ENCODE results near the gene DDC.
"Not testable (repeated sequence)": the region's sequence is repeated elsewhere in the genome, so short reads cannot be mapped to it uniquely, and the experiment has no call there.

DDC gene

GRCh38 chr7:50554431-50555322 is 10.5 kb downstream of the DDC start:
- no peak for FAIRE-seq

- FAIRE-seq: no peak
Measured at GRCh38 chr7:50553973-50554372, 11.2 kb downstream of the DDC start.

- no peak for FAIRE-seq
Measured at GRCh38 chr7:50552921-50553320, 12.3 kb downstream of the DDC start.

- no peak for FAIRE-seq
Measured at GRCh38 chr7:50552139-50552538, 13.1 kb downstream of the DDC start.

GRCh38 chr7:50545613-50546012 is 19.6 kb downstream of the DDC start:
- FAIRE-seq: not testable (repeated sequence)

- no peak for FAIRE-seq
Measured at GRCh38 chr7:50544992-50545391, 20.2 kb downstream of the DDC start.

GRCh38 chr7:50543776-50544442 is 21.3 kb downstream of the DDC start:
- no peak for FAIRE-seq

- FAIRE-seq: no peak
Measured at GRCh38 chr7:50542132-50542531, 23.1 kb downstream of the DDC start.

GRCh38 chr7:50540785-50541579 is 24.2 kb downstream of the DDC start:
- FAIRE-seq: no peak

GRCh38 chr7:50539725-50540124 is 25.5 kb downstream of the DDC start:
- no peak for FAIRE-seq

- FAIRE-seq: no peak
Measured at GRCh38 chr7:50538478-50538877, 26.7 kb downstream of the DDC start.

GRCh38 chr7:50537417-50537816 is 27.8 kb downstream of the DDC start:
- FAIRE-seq: no peak

- FAIRE-seq: not testable (repeated sequence)
Measured at GRCh38 chr7:50535291-50535711, 29.9 kb downstream of the DDC start.

- FAIRE-seq: no peak
Measured at GRCh38 chr7:50534690-50535290, 30.4 kb downstream of the DDC start.

GRCh38 chr7:50533866-50534265 is 31.3 kb downstream of the DDC start:
- no peak for FAIRE-seq

GRCh38 chr7:50531928-50532327 is 33.3 kb downstream of the DDC start:
- no peak for FAIRE-seq

- FAIRE-seq: no peak
Measured at GRCh38 chr7:50531401-50531911, 33.7 kb downstream of the DDC start.

GRCh38 chr7:50530766-50531165 is 34.4 kb downstream of the DDC start:
- no peak for FAIRE-seq

- no peak for FAIRE-seq
Measured at GRCh38 chr7:50529093-50529862, 35.9 kb downstream of the DDC start.

- FAIRE-seq: no peak
Measured at GRCh38 chr7:50528266-50529092, 36.7 kb downstream of the DDC start.

GRCh38 chr7:50519350-50519749 is 45.9 kb downstream of the DDC start:
- not testable (repeated sequence) for FAIRE-seq
